NCI-H146 treated with DMSO at 0.1 percent for 48 hours (cell line): ENCODE measurements around the gene RFX4.
"Not testable (repeated sequence)": the region's sequence is repeated elsewhere in the genome, so short reads cannot be mapped to it uniquely, and the experiment has no call there.

Source experiments
- DNase-seq: peaks from one replicate; lab custom pipeline; 2025; ENCODE audit not compliant: unreplicated experiment; lab: John Stamatoyannopoulos, UW

The RFX4 gene

DNA sequence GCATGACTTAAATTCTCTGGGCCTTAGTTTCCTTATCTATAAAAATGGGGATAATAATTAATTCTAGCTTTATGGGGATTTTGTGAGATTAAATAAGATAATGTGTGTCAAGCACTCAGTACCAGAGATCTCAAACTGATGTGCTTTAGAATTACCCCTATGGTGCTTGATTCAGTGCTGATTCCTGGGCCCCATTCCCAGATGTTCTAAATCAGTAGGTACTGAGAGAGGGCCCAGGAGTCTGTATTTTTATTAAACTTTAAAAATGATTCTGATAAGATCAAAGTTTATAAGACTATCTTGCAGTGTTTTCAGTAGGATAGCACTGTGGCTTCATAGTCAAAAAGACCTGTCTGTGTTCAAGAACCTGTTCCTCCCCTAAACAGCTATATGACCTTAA lies 102.6 kb downstream of the RFX4 start:
- DNase-seq = no peak

DNA sequence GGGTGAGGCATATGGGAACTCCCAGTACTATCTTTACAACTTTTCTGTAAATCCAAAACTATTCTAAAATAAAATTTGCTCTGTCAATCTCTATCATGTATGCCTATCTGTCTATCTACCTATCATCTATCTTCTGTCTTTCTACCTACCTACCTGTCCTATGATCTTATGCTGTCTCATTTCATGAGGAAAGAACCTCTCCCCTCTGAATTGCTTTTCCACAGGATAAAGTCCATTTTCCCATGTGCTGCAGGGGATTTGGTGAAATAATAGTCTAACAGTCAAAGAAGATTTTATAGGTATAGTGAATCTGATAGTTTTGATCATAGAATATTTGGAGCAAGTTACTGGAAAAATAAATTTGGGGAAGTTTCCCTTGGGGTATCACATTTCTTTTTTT lies 104.9 kb downstream of the RFX4 start:
- no peak for DNase-seq

DNA sequence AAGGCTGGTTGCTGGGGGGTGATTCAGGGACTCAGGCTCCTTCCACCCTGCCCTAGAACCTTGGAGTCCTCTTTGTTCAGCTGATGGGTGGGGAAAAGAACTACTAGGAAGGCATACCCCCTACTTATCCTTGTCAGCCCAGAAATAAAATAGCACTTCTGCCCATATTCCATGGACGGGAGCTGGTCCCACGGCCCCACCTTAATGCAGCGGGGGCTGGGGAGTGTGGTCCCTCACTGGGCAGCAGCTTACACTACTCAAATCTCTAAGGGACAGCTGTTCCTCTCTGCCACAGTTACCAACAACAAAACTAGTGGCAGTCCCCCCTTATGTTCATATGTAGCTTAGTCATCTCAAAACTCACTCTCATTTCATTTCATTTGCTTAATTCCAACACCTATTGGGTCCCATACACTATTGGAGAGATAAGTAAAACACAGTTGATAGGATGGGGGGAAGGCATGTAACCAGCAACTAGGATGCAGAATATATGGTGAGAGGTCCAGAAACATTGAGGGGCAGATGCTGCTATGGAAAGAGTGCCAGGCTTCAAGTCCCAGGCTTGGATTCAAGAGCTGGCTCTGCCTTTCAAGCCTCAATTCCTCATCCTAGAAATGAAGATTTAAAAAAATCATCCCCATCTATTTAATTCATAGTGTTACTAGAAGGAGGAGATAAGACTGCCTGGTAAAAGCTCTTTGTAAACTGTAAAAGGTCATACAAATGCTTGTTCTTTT lies 107.9 kb downstream of the RFX4 start:
- no peak for DNase-seq

GRCh38 chr12:106692033-106692432 lies 109.2 kb downstream of the RFX4 start:
- not testable (repeated sequence) for DNase-seq

DNA sequence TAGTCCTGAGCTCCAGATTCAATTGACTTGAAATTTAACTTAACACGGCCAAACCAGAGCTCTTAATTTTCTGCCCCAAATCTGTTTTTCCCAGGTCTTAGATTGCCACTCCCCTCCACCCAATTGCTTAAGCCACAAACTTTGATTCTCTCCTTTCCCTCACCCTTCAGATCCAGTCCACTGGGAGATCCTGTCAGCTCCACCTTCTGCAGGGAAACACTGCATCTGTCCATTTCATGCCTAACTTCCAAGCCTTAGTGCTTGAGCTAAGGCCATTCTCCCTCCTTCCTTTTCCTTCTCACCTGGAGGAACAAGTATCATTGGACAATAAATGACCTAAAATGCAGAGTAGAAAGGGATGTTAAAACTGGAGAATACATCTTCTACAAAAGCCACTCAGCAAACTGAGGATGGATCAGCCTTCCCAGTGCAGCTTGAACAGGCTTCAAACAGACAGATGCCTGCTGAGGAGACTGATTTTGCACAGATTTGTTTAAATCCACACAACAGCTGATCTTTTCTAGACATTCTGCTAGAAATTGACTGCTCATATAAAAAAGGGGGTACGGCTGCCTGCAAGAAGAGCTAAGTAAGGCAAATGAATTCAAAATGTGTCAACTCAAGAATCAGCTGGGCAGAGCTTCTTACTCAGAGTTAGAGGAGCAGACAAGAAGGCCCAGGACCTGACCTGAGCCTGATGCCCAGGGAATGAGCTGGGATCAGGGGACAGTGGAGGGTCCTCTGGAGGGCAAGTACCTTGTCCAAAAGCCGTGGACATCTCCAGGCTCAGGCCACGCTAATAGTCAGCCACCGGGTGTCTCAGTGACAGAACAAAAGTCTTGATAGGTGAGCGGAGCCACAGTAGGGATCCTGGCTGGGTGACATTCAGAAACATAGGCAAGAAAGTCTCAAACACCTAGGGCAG lies 110.4 kb downstream of the RFX4 start:
- DNase-seq = no peak

GRCh38 chr12:106696071-106696470 lies 113.3 kb downstream of the RFX4 start:
- DNase-seq = no peak

DNA sequence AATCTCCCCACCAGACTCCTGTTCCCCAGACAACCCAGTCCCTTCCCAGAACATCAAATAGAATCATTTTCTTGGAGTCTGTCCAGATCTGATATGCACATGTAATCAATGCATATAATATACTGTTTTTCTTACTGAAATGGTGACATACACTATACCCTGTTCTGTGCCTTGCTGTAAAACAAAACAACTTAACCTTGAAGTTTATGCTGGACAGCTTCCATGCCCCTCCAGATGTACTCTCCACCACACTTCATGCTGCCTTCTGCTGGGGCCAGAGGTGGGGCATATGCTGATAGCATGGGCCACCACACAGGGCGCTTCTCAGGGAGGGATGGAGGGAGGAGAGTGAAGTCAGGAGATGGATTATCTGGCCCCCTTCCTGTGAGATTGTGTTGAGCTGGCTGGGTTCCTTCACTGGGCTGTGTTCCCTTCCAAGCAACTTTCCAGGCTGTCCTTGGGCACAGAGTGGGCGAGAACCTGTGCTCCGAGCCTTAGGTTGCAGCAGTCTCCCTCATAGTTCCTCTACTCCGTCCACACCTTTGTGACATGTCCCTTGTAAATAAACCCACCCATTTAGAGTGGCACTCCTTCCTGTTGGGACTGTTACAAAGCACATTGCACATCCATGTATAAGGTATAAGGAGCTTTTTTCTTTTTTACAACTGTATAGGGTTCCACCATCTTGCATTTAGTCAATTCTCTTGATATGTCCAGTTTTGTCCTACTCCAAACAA lies 114.0 kb downstream of the RFX4 start:
- no peak for DNase-seq

- DNase-seq = no peak
Measured at GRCh38 chr12:106704081-106704480, 121.3 kb downstream of the RFX4 start.

GRCh38 chr12:106705971-106706370 lies 123.2 kb downstream of the RFX4 start:
- DNase-seq = no peak

DNA sequence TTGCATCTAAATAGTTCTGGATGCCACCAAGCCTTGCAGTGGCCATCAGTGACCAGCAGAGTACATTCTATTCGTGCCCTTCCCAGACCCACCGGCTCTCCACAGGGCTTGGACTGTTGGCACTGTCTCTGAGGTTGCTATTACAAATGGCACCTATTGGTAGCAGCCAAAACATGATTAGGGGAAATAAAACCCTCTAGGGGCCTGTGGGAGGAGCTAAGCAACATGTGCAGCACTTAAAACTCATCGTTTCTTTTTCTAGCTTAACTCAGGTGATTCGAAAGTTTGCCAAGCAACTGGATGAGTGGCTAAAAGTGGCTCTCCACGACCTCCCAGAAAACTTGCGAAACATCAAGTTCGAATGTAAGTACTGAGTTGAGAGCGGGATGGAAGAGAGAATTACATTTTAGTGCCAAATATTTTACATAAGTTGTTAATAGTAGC lies 126.3 kb downstream of the RFX4 start:
- no peak for DNase-seq

DNA sequence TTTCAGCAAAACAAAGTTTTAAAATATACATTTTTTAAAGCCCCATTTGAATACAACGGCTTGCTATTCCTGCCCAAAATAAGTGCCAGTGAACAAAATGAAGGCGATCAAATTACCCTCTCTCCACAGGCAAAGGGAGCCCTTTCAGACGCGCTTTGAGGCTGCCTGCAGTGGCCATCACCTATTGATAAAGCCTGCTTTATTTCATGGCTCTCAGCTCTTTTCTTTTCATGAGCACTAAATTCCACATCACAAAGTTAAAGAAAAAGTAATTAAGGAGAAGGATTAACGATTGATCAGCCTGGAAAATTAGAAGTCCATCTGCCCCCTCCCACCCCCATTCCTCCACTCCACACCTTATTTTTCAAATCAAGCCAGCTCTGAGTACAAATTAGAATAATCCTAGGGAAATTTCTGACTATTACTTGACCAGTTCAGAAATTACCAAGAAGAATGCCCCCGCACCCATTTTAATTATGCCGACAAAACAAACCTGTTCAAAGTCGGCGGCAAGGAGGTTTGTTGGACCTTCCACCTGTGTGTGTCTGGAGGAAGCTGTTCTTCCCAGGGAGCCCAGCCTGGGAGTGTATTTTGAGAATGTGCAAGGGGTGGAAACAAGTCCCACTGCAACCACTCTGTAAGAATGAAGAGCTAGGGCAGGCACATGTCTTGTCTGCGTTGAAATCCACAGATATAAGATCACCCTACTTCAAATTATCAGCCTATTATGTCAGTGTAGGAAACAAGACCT lies 127.5 kb downstream of the RFX4 start:
- peak; percentile 32 for DNase-seq

- DNase-seq = peak; percentile 42
Measured at GRCh38 chr12:106711316-106711715, 128.5 kb downstream of the RFX4 start.

DNA sequence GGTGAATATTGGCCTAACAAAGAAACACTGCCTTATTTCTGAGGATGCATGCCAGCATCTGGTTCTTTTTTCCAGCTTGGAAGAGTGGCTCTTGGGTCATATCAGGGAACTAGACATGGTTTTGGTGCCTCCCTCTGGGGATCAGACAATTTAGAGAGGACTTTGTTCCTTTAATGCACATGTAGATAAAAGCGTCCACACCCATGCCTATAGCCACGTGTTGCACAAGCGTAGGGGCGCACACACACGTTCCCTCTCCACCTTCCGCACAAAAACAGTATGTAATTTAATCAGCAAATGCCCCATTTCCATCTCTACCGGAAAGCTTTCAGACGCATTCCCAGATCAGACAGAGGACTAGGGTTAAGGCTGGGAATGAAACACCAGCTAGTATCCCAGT lies 130.0 kb downstream of the RFX4 start:
- no peak for DNase-seq

DNA sequence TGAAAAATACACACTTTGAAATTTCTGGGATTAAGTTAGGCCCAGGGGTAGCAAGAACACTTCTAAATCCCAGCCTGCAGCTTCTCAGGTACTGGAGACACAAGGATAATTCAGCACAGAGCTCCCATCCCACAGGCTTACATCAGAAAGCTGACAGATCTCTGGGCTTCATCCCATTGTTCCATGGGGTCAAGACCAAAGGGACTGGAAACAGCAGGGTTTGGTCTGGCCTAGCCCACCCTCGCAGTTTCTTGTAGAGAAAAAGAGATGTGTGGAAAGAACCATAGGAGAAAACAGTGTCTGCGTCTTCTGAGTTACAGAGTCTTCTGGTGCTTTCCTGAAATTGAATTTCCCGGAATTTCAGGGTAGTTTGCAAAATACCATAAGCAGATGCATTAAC lies 132.1 kb downstream of the RFX4 start:
- no peak for DNase-seq

DNA sequence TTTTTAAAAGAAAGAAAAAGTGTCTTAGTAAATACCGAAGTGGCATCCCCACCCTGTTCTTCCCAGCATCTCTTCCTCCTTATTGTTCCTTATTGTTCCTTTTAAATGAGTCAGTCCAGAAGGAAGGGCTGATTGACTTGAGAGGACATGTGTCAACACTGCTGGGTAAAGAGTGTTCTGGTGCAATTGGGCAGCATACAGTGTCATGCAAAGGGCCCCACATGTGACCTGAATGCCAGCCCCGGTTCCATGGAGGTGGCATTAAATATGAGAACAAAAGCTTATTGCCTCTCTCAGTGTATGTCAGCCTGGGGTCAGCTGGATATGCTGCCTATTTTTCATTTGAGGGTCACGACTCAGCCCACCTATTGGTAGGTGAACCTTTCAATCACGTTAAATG lies 132.8 kb downstream of the RFX4 start:
- DNase-seq = no peak

DNA sequence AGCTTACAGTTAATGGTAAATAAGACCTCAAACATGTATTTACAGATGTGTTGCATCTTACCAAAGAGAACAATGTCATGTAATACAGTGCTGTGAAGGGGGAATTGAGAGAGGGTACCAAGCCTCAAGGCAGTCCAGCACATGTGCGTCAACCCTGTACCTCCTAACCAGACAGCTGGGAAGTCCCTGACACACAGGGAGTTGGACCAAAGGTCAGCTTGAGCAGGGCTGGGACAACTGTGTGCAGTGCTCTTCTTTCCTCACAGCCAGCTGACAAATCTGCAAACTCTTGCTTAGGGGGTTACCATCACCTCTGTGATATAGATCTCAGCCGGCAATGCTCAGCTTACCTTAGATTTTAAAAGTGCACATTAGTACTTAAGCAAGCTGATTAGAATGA lies 134.9 kb downstream of the RFX4 start:
- DNase-seq = no peak

DNA sequence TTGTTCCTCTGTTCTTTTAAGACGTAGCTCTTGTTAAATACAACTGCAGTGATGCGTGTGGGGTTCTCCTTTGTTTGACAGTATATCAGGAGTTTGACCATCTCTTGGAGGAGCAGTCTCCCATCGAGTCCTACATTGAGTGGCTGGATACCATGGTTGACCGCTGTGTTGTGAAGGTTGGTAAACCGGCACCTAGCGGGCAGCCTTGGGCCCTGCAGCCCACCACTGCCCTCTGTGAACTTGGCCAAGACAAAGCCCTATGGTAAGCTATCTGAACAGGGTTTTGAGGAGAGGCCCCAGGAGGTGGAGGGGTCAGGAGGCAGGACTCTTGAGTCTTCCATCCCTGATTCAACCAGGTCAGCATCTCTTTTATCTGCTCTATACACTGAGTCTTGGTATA lies 137.1 kb downstream of the RFX4 start:
- DNase-seq = no peak

- no peak for DNase-seq
Measured at GRCh38 chr12:106720696-106721095, 137.9 kb downstream of the RFX4 start.

DNA sequence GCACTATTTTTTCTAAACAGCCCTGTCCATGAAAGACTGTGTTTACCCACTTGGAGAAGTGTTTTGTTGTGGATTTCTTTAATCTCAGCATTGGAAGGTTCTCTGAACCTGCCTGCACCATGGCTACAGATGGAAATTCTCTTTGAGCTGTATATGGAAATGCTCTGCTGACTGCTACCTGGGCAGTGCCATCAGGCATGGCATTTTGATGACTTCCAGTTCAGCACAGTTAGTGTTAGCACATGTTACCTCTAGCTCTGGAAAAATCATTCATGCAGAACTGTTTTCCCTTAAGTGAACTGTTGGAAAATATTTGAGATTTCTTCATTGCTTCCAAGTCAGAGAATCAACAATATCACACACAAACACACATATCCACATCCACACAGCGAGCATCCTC lies 139.1 kb downstream of the RFX4 start:
- no peak for DNase-seq

GRCh38 chr12:106722837-106723236 lies 140.0 kb downstream of the RFX4 start:
- no peak for DNase-seq

GRCh38 chr12:106723416-106723815 lies 140.6 kb downstream of the RFX4 start:
- DNase-seq = no peak
